Vagina (tissue), 2 donors: Measurements from ENCODE around the gene ABCG1.

Source experiments
- CTCF ChIP-seq, 3 experiments: fragments of 450-650 bp in 2 of 3; fragments of 200-600 bp in 1 of 3; sonication (generic) in 1 of 3; IDR thresholded peaks; one replicate each; pipeline ENCODE4 v1.5.1; 2017 to 2019; ENCODE audit warnings: antibody characterized with exemption in 3 of 3, mild to moderate bottlenecking in 2 of 3, moderate library complexity in 2 of 3
- POLR2AphosphoS5 ChIP-seq, 2 donors: sonication (generic); formaldehyde crosslinking; IDR thresholded peaks; one replicate each; pipeline ENCODE4 v1.9.0; 2017; ENCODE audit warnings: antibody characterized with exemption in 2 of 2, mild to moderate bottlenecking in 2 of 2, low read depth in 1 of 2; ENCODE audit not compliant: insufficient read depth in 1 of 2

- TF ChIP-seq CTCF (IDR thresholded peaks at IDR 0.05) (no peak), POLR2AphosphoS5 (IDR thresholded peaks at IDR 0.05; ENCODE audit: insufficient read depth in 1 of 2, low read depth in 1 of 2) (no peak)
These were observed 45.6 kb downstream of the ABCG1 start for GRCh38 chr21:42264245-42265195.
